ENCODE data around the gene REPS1. TPM values are rescaled to one million over a fixed set of nuclear protein-coding genes. Genes with fewer than 3 reads are reported as not detected.

REPS1 gene
- total and polyA plus RNA-seq, 2 donors from 2014 or later = 33.4 to 37.0 TPM

DNA sequence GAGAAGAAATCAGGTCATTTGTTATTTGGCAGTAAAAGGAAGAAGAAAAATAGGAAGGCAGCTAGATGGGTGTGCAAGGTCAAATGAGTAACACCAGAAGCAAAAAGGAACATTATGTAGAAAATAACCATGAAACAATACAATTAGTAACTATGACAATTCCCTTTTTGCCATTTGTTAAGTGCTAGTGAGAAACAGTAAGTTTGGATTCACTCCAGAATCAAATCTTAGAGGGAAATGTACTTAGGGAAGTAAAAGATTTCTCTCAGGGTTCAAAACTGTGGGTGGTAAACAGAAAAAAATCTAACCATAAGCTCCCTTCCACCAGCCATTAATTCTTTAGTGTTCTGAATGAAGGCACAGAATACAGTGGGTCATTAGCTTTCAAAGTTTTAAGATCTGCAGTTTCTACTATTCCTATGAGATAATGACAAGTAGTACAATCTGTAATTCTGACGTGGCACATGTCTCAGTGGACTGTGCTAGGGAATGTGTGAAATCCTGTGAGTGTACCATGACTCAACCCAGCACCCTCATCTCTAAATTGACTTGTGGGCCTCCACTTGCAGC is 17.1 kb downstream of the REPS1 start:
- DNase-seq (no peak), FAIRE-seq (no peak)
- no peaks in the 10 kb centered on the region for H3K36me3 ChIP-seq (ENCODE audit: control insufficient read depth in 2 of 3, insufficient read depth in 3 of 3, low read length in 3 of 3)
- H3K9me3 ChIP-seq (ENCODE audit: control insufficient read depth in 2 of 3, insufficient read depth in 1 of 3, low read length in 3 of 3) = no peaks in the 10 kb centered on the region
- no peaks in the 10 kb centered on the region for H3K27me3 ChIP-seq (ENCODE audit: control insufficient read depth, insufficient read depth, low read length)
- intact Hi-C loops (cut with DNase I) = no loop called here
- no peak overlapping the region for H3K27ac ChIP-seq (ENCODE audit: low read depth in 2 of 2, low read length in 2 of 2)
- H3K4me3 ChIP-seq (ENCODE audit: low read length in 3 of 3) = no peak overlapping the region
- H3K9ac ChIP-seq (ENCODE audit: low read length in 3 of 3) = no peak overlapping the region
- H3K4me1 ChIP-seq (ENCODE audit: control insufficient read depth in 2 of 3, insufficient read depth in 2 of 3, low read depth in 1 of 3, low read length in 3 of 3) = peaks cover 0 to 17% (median 15%) of the 10 kb centered on the region in 3 donors
- no peak for TF ChIP-seq CTCF (IDR thresholded peaks at IDR 0.05; ENCODE audit: borderline replicate concordance, extremely low read depth, insufficient read depth)

DNA sequence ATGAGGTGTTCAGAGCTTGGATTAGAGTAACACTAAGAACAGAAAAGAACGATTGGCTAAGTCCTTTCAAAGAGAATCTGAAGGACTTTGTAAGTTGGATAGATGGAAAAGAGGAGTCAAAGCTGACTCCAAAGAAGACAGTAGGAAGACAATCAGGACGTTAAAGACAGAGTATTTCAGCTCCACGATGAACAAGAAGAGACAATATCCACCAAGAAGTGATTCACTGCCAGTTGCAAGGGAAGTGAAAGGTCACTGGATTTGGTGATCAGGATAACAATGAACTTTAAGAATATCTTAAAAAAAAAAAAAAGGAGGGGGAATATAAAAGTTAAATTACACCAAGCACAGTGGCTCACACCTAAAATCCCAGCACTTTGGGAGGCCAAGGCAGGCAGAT is 17.9 kb downstream of the REPS1 start:
- FAIRE-seq = no peak
- DNase-seq = no peak

DNA sequence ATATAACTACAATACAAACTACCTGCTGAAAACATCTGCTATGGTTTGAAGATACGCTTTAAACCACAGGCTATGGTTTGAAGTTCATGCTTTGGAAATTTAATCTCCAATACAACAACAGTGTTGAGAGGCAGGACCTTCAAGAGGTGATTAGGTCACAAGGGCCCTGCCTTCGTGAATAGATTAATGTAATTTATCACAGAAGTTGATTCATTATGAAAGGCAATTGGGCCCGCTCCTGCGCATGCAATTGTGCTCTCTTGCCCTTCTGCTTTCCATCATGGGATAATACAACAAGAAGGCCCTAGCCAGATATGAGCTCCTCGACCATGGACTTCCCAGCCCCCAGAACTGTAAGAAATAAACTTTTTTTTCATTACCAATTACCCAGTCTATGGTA is 21.2 kb downstream of the REPS1 start:
- FAIRE-seq (no peak), DNase-seq (no peak)
- no peak for TF ChIP-seq CTCF (IDR thresholded peaks at IDR 0.05; ENCODE audit: borderline replicate concordance, extremely low read depth, insufficient read depth)
- Histone ChIP-seq H3K36me3 (ENCODE audit: control insufficient read depth in 2 of 3, insufficient read depth in 3 of 3, low read length in 3 of 3) (no peaks in the 10 kb centered on the region), H3K4me3 (ENCODE audit: low read length in 3 of 3) (no peak overlapping the region), H3K4me1 (ENCODE audit: control insufficient read depth in 2 of 3, insufficient read depth in 2 of 3, low read depth in 1 of 3, low read length in 3 of 3) (peaks cover 0 to 13% (median 9%) of the 10 kb centered on the region in 3 donors), H3K27ac (ENCODE audit: low read depth in 2 of 2, low read length in 2 of 2) (no peak overlapping the region), H3K9ac (ENCODE audit: low read length in 3 of 3) (no peak overlapping the region), H3K27me3 (ENCODE audit: control insufficient read depth, insufficient read depth, low read length) (no peaks in the 10 kb centered on the region), H3K9me3 (ENCODE audit: control insufficient read depth in 2 of 3, insufficient read depth in 1 of 3, low read length in 3 of 3) (no peaks in the 10 kb centered on the region)
- intact Hi-C loops (cut with DNase I) = no loop called here

More for the DNA sequence above, 17.9 kb downstream of the REPS1 start:
- TF ChIP-seq CTCF (IDR thresholded peaks at IDR 0.05; ENCODE audit: borderline replicate concordance, extremely low read depth, insufficient read depth) = no peak
- Histone ChIP-seq H3K27me3 (ENCODE audit: control insufficient read depth, insufficient read depth, low read length) (no peaks in the 10 kb centered on the region), H3K9ac (ENCODE audit: low read length in 3 of 3) (no peak overlapping the region), H3K4me3 (ENCODE audit: low read length in 3 of 3) (no peak overlapping the region), H3K4me1 (ENCODE audit: control insufficient read depth in 2 of 3, insufficient read depth in 2 of 3, low read depth in 1 of 3, low read length in 3 of 3) (peaks cover 0 to 17% (median 15%) of the 10 kb centered on the region in 3 donors), H3K27ac (ENCODE audit: low read depth in 2 of 2, low read length in 2 of 2) (no peak overlapping the region), H3K9me3 (ENCODE audit: control insufficient read depth in 2 of 3, insufficient read depth in 1 of 3, low read length in 3 of 3) (no peaks in the 10 kb centered on the region), H3K36me3 (ENCODE audit: control insufficient read depth in 2 of 3, insufficient read depth in 3 of 3, low read length in 3 of 3) (no peaks in the 10 kb centered on the region)
- intact Hi-C loops (cut with DNase I) = no loop called here

- FAIRE-seq = no peak
- intact Hi-C loops (cut with DNase I) = no loop called here
Measured at GRCh38 chr6:138965971-138966370, 22.1 kb downstream of the REPS1 start.

More at GRCh38 chr6:138965971-138966370, 22.1 kb downstream of the REPS1 start:
- Histone ChIP-seq H3K9ac (ENCODE audit: low read length in 3 of 3) (no peak overlapping the region), H3K36me3 (ENCODE audit: control insufficient read depth in 2 of 3, insufficient read depth in 3 of 3, low read length in 3 of 3) (no peaks in the 10 kb centered on the region), H3K9me3 (ENCODE audit: control insufficient read depth in 2 of 3, insufficient read depth in 1 of 3, low read length in 3 of 3) (no peaks in the 10 kb centered on the region), H3K27me3 (ENCODE audit: control insufficient read depth, insufficient read depth, low read length) (no peaks in the 10 kb centered on the region), H3K4me1 (ENCODE audit: control insufficient read depth in 2 of 3, insufficient read depth in 2 of 3, low read depth in 1 of 3, low read length in 3 of 3) (peaks cover 0 to 7% (median 5%) of the 10 kb centered on the region in 3 donors), H3K27ac (ENCODE audit: low read depth in 2 of 2, low read length in 2 of 2) (no peak overlapping the region), H3K4me3 (ENCODE audit: low read length in 3 of 3) (no peak overlapping the region)
- DNase-seq = no peak
- no peak for TF ChIP-seq CTCF (IDR thresholded peaks at IDR 0.05; ENCODE audit: borderline replicate concordance, extremely low read depth, insufficient read depth)

Measured in kidney (tissue), 14 donors.